HG03469 (cell line): ENCODE results near the gene BRSK2.
"Not testable (repeated sequence)": the region's sequence is repeated elsewhere in the genome, so short reads cannot be mapped to it uniquely, and the experiment has no call there.

Experiments used
- ATAC-seq: cut with Tn5 transposase; IDR thresholded peaks from one replicate; pipeline ENCODE4 v1.9.1; 2021; ENCODE audit warnings: mild to moderate bottlenecking, moderate library complexity, moderate number of reproducible peaks; ENCODE audit not compliant: unreplicated experiment

The BRSK2 gene

DNA sequence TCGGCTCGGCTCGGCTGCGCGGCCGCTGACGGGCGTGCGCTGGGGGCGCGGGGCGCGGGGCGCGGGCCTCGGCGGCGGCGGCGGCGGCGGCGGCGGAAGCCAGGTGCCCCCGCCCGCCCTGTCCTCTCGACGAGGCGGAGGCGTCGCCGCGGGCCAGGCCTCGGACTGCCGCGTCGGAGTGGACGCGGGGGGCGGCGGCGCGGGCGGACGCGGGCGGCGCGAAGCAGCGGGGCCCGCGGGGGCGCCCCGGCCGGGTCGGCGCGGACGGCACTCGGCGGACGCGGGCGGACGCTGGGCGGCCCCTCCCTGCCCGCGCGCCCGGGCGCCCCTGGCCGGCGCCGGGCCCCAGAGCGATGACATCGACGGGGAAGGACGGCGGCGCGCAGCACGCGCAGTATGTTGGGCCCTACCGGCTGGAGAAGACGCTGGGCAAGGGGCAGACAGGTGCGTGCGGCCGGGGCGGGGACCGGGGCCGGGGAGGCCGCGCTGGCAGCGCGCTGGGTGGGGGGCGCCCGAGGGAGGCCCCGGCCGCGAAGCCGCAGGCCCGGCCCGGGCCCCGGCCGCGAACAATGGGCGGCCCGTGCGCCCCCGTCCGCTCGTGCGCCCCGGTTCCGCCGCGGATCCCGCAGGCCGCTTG lies at the start of gene BRSK2:
BRSK2 (plus strand) TSS at position 3 of the 637 bp plus-strand sequence; CDS start at position 354, 351 bp downstream.
- ATAC-seq, result no peak

DNA sequence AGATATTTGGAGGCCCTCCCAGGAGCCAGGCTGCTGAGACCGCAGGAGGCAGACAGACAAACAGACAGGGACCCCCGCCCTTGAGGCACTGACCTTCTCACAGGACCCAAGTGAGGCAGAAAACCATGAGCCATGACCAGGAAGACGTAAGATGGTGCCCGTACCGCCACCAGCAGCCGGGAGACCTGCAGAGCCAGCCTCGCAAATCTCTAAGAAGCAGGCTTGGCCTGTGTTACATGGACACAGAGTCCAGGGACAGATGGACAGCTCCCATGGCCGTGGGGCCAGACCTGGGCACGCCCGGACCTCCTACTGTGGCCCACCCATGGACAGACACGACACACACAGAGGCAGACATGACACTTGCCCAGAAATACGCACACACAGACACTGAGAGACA lies 49.6 kb upstream of the BRSK2 start:
- ATAC-seq, result no peak

DNA sequence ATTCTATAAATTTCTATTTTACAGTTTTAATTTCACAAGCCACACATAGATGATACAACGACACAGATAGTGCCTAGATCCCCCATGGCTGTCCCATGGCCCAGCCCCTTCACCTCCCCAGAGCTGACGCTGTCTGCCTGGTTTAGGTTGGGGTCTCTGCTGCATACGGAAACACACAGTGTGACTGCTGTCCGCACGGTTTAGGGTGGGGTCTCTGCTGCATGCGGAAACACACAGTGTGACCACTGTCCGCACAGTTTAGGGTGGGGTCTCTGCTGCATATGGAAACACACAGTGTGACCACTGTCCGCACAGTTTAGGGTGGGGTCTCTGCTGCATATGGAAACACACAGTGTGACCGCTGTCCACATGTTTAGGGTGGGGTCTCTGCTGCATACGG lies 48.5 kb upstream of the BRSK2 start:
- not testable (repeated sequence) for ATAC-seq

DNA sequence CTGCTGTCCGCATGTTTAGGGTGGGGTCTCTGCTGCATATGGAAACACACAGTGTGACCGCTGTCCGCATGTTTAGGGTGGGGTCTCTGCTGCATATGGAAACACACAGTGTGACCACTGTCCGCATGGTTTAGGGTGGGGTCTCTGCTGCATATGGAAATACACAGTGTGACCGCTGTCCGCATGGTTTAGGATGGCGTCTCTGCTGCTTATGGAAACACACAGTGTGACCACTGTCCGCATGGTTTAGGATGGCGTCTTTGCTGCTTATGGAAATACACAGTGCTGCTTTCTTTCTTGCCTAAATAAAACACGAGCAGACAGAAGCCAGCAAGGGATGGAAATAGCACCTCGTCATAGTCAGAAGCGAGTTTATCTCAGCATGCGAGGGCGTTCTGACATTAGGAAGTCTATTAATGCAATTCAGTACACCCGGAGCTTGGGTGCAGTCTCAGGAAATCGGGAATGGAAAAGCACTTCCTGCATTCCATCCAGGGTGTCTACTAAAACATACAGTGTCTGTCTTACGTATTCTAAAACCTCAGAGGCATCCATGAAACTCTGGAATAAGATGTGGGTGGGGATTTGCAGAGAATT lies 47.7 kb upstream of the BRSK2 start:
- ATAC-seq, result no peak

DNA sequence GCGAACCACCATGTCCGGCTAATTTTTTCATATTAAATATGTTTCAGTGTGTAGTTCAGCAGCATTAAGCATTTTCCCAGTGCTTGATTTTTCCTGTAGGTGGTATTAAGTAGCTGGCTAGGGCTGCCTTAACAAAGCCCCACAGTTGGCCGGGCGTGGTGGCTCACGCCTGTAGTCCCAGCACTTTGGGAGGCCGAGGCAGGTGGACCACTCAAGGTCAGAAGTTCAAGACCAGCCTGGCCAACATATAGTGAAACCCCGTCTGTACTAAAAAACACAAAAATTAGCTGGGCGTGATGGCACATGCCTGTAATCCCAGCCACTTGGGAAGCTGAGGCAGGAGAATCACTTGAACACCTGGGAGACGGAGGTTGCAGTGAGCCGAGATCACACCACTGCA lies 46.8 kb upstream of the BRSK2 start:
- no peak for ATAC-seq

DNA sequence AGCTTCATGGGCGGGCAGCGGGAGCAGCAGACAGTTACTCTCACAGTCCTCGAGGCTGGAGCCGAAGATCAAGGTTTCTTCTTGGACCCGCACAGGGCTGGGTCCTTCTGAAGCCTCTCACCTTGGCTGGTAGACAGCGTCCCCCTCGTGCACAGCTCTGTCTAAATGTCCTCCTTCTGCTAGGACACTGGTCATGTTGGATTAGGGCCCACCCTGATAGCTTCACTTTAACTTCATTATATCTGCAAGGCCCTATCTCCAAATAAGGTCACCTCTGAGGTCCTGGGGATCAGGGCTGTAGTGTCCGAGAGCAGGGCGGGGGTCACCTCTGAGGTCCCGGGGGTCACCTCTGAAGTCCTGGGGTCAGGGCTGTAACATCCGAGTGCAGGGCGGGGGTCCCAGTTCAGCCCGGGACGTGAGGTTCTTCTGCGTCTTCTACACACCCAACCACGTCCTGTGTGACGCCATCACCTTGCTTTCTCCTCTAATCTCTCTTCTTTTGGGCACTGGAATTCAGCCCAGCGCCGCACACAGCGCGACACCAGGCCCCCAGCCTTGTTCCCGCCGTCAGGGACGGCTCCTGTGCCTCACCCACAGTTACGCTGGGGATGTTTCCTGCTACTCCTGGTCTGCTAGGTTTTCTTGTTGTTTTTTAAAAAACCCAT lies 46.2 kb upstream of the BRSK2 start:
- ATAC-seq, result no peak

DNA sequence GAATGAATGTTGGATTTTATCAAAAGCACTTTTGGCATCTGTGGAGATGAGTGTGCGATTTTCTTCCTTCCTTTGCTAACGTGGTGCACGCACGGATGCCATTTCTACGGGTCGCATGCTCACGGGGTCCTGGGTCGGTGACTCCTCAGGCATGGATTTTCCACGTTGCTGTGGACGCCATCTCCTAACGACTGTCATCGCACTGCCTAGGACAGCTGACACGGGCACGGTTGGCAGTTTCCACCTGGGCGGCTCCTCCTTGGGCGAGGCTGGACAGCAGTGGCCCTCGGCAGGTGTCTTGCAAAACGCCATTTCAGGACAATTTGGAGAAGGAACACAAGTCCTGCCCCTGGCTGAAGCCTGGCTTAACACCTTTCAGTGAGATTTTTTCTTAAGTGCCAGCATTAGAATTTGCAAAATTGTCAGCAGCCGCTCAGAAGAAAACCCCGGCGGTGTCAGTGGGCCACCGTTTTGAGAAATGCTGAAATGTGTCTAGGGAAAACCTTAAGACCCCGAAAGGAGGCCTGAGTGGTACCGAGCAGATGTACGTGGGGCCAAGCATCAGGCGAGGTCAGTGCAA lies 45.6 kb upstream of the BRSK2 start:
- no peak for ATAC-seq

DNA sequence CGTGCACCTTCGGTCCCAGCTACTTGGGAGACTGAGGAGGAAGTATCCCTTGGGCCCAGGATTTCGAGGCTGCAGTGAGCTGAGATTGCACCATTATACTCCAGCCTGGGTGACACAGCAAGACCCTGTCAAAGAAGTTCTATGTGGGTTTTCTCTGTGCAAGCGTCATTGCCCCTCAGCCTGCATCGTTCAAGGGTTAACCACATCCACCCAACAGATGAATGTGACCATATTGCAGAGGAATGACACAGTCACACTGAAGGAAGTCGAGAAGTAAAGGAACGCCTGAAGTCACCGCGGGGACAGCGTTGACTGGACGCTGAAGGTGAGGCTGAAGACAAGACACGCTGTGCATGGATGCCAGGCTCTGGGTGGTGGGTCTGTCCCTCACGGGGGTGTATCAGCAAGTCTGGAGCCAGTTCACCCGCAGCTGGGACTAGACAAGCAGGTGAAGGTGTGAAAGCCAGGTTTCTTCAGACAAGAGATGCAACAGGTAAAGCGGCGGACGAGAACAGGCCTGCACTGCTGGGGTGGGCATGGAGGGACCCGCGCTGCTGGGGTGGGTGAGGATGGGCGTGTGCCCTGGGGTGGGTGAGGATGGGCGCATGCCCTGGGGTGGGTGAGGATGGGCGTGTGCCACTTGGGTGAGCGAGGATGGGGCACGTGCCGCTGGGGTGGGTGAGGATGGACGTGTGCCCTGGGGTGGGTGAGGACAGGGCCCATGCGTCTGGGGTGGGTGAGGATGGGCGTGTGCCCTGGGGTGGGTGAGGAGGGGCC lies 43.8 kb upstream of the BRSK2 start:
- no peak for ATAC-seq

DNA sequence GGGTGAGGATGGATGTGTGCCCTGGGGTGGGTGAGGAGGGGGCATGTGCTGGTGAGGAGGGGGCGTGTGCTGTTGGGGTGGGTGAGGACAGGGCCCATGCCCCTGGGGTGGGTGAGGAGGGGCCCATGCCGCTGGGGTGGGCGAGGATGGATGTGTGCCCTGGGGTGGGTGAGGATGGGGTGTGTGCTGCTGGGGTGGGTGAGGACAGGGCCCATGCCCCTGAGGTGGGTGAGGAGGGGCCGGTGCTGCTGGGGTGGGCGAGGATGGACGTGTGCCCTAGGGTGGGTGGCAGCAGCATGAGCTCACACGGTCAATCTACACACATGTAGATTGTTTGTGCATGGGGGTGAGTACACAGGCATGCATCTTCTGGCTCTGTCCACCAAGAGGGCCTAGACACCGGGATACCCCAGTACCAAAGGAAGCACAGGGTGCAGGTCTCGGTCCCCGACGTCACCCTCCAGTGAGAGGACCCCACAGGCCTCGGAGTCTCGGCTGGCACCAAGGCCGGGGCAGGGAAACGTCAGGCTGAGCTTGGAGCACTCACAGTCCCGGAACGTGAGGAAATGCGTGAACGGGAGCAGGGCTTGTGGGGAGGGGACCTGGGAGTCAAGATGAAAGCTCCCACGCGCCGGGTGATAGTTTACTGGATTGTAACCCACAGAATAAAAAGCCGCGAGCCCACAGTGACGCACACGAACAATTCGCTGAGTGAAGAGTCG lies 42.9 kb upstream of the BRSK2 start:
- no peak for ATAC-seq

DNA sequence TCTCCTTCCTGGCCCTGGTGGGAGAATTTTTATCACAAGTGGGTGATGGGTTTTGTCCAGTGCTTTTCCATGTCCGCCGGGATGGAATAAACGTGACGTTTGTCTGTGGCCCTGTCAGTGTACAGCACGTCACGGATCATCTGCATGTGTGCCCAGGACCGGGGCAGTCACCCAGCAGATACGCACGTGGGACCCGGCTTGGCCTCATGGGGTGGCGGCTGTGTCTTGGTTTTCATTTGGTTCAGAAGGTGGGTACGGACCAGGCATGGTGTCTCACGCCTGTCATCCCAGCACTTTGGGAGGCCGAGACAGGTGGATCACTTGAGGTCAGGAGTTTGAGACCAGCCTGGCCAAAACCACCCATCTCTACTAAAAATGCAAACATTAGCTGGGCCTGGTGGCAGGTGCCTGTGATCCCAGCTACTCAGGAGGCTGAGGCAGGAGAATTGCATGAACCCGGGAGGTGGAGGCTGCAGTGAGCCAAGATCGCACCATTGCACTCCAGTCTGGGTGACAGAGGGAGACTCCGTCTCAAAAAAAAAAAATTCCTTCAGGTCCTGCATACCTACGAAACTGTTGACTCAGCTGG lies 42.2 kb upstream of the BRSK2 start:
- ATAC-seq, result not testable (repeated sequence)

DNA sequence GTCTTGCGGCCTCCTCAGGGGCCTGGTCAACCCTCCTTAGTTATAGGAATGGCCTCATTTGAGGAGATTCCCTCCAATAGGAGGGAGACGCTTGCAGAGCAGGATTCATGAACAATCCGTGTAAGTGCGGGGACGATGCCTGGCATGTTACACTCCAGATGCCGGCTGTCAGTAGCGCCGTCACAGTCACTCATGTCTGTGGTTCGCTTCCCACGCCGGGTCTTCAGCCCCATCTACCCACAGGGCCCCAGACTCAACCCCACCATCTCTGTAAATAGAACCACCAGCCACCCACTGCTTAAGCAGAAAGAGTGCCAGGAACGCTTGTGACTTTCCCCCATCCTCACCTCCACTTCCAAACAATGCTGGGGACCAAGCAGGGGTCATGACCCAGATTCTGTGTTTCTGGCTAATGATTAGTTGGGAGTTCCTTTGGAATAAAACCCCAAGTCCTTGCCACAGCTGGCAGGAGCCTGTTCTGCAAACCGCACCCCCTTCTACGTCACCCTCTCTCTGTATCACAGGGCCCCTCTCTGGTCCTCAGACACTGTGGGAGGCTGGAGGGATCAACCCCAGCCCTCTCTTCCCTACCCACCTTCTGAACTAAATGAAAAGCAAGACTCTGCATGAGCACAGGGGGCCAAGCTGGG lies 41.5 kb upstream of the BRSK2 start:
- no peak for ATAC-seq

DNA sequence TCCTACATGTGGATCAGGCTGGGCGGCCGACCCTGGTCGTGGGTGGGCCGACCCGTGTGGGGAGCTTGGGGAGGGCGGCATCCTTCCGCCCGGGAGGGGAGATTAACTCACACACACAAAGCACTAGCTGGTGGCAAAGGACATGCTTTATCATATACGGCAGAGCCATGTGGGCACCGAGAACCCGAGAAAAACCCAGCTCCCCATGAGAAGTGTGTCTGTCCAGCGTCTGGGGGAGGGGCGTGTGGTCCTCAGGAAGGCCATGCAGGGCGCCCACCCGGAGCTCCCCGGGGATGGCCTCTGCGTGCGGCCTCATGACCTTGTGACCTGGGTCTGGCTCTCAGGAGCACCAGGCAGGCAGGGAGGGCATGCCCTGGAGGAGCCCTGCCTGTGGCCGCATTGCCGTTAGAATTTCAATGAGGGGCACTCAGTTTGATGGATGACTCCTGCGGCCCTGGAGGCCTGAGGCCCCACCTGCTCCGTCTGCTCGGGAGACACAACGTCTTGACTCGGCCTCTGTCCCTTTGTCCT lies 40.9 kb upstream of the BRSK2 start:
- no peak for ATAC-seq

DNA sequence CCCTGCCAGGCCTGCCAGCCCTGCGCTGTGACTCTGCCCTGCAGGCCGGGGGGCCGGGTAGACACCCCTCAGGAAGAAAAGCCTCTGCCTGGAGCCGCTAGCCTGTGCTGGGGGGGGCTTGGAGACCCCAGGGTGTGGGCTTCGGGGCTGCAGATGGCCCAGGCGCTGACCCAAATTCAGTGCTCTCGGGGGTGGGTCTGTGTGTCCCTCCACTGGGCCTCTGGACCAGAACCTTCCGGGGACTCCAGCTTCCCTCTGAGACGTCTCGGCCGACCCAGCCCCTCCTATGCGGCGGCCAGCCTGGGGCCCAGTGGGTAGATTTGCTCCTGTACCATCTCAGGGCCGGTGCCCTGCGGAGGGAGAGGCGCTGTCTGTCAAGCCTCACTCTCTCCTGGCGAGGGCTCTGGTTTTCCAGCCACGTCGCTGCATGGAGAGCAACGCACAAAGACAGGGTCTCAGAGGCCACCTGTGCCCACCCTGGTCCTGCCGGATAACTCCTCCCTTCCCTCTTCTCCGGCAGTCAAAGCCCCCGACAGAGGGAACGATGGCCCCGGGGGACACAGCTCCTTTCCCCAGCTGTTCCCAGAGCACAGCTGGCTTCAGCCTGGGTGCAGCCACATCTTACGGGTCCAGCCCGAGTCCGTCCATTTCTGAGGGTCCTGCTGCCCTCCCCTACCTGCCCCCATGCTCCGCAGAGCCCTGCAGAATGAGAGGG lies 40.2 kb upstream of the BRSK2 start:
- no peak for ATAC-seq

DNA sequence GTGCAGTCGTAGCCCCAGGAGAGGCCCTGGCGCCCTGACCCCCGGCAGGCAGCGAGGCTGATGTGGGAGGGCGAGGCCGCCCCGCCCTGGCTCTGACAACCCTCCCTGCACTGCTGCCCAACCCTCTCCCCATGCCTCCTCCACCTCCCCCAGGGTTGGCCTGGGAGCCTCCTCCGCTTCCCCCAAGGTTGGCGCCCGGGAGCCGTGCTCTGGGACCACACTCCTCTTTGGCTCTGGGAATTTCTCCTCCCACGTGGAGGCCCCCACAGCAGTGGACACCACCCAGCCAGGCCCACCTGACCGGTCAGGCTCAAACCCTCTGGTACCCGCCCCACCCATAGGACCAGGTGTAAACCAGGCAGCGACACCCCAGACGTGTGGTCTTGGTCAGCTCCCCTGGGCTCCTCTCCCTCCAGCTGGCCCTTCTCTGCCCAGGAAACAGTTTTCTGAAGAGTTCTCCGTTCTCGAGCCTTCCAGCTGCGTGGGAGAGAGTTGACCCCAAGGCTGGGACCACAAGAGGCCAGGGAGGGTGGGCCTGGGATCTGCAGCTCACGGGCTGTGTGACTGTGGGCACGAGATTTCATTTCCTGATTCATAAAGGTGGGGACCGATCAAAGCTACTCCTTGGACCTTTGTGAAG lies 39.5 kb upstream of the BRSK2 start:
- ATAC-seq, result no peak

DNA sequence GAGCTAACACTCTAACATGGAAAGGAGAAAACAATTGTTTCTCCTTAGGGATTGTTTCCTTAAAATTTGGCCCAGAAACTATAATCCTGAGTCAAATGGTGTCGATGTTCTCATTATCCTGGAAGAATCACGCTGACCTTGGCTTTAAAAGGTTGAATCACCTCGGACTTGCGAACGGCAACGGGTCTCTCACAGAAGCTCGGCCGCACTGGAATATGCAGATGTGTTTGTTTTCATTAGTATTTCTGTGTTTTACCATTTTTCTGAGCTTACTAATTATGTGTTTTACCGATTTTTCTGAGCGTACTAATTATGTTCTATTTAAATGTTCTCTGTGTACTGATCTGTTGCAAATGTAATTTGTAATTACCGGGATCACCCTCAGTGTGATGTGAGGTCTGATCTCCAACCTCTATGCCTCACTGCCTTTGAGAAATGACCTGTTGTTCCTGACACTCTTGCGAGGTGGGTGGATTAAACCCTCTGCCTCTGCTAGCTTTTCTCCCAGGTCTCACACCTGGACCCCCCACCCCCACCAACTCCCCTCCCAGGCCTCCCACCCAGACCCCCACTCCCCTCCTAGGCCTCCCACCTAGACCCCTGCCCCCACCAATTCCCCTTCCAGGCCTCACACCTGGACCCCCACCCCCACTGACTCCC lies 38.3 kb upstream of the BRSK2 start:
- no peak for ATAC-seq

DNA sequence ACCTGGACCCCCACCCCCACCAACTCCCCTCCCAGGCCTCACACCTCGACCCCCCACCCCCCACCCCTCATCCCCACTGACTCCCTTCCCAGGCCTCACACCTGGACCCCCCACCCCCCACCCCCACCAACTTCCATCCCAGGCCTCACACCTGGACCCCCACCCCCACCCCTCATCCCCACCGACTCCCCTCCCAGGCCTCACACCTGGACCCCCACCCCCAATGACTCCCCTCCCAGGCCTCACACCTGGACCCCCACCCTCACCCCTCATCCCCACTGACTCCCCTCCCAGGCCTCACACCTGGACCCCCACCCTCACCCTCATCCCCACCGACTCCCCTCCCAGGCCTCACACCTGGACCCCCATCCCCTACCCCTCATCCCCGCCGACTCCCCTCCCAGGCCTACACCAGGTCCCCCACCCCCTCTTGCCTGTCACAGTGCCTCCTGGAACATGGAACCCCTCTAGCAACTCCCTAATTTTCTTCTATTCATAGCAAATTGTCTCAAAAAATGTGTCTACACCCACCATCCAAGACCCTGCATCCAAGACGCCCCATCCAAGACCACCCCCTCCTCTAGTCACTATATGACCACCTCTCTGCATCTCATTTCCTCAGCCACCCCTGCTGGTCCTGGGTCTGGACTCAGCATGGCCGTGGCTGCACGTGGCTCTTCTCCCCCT lies 36.9 kb upstream of the BRSK2 start:
- no peak for ATAC-seq

DNA sequence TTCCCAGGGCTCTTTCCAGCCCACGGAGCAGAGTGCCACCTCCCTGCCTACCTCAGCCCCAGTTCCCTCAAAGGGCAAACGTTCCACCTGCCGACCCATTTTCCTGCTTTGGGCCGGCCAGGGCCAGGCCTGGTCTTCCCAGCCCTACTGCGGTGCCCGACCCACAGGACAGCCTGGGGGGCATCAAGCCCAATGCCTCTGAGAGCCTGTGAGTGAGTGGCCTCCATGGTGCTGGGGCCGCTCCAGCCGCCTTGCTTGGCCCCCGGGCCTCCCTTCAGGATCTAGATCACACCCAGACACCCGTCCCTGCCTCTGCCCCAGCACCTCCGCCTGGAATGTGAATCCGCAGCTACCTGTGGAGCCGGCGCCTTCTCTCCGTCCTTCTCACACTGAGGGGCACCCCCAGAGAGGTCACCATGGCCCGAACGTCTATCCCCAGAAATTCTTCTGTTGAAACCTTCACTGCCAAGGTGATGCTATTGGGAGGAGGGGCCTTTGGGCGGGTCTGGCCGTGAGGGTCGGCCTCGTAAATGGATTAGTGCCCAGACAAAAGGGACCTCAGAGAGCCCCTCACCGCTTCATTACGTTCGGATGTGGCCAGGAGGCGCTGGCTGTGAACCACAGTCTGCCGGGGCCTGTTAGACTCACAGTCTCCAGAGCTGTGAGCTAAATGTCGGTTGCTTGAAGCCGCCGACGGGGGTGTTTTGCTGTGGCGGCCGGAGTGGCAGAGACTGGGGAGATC lies 36.2 kb upstream of the BRSK2 start:
- no peak for ATAC-seq
